ENCODE data around the gene SCARB1.

- TF ChIP-seq TAF1 (IDR thresholded peaks at IDR 0.05; ENCODE audit: low read depth) (no peak), TEAD4 (IDR thresholded peaks at IDR 0.05) (no peak), ZBTB7A (IDR thresholded peaks at IDR 0.05; ENCODE audit: low read depth) (no peak), EGR1 (IDR thresholded peaks at IDR 0.05) (no peak), CEBPB (IDR thresholded peaks at IDR 0.05) (no peak), RAD21 (IDR thresholded peaks at IDR 0.05; ENCODE audit: low read depth) (no peak), YY1 (IDR thresholded peaks at IDR 0.05; ENCODE audit: low read depth) (no peak), USF1 (IDR thresholded peaks at IDR 0.05) (no peak), NFIC (IDR thresholded peaks at IDR 0.05) (no peak)
Observed at GRCh38 chr12:124852329-124852831, 11.3 kb downstream of the SCARB1 start.

Measured in Ishikawa (cell line).